B cell (primary cell): ENCODE measurements around the gene FOXD1. TPM values are rescaled to one million over a fixed set of nuclear protein-coding genes. Genes with fewer than 3 reads are reported as not detected.

Source experiments
- ATAC-seq: fragments of 200-7000 bp; cut with Tn5 transposase; one replicate; pipeline ENCODE4 v1.10.0; 2021; ENCODE audit warnings: low read depth, mild to moderate bottlenecking, moderate number of reproducible peaks, moderate library complexity
- CTCF ChIA-PET: fragments of 350-600 bp; sonication (Branson Sonifier 250); formaldehyde crosslinking; loops from one replicate; lab custom pipeline; 2021; ENCODE audit warnings: antibody characterized with exemption, inconsistent platforms; lab: Charles Lee
- POLR2A ChIA-PET: fragments of 350-600 bp; sonication (Branson Sonifier 250); formaldehyde crosslinking; loops from one replicate; lab custom pipeline; 2021; ENCODE audit warnings: antibody characterized with exemption; lab: Charles Lee
- DNase-seq: peaks from one replicate; pipeline ENCODE4 v3.0.0; 2013
- H2AFZ ChIP-seq: 2 replicates; pipeline ENCODE4 v1.6.1; 2012; ENCODE audit warnings: mild to moderate bottlenecking, low read depth, low read length; ENCODE audit not compliant: insufficient read depth, poor library complexity, severe bottlenecking
- H3K27ac ChIP-seq, 2 donors: 1 replicate in 1 of 2; 2 replicates in 1 of 2; pipeline ENCODE4 v1.5.1; 2012 to 2013; ENCODE audit warnings: low read length in 2 of 2, mild to moderate bottlenecking in 2 of 2, moderate library complexity in 1 of 2
- H3K27me3 ChIP-seq, 4 experiments: fragments of 200-600 bp in 1 of 4; sonication (generic) in 1 of 4; replicated peaks in 1 of 4; 1 replicate in 2 of 4; 2 replicates in 2 of 4; pipeline versions ENCODE4 v1.6.1 to v1.7.0; 2013 to 2016; ENCODE audit warnings: low read length in 3 of 4, mild to moderate bottlenecking in 2 of 4, mixed read lengths in 1 of 4, moderate library complexity in 1 of 4; ENCODE audit not compliant: insufficient read depth in 4 of 4, control insufficient read depth in 3 of 4; ENCODE audit errors: control extremely low read depth in 1 of 4
- H3K36me3 ChIP-seq, 2 experiments: replicated peaks in 1 of 2; 1 replicate in 1 of 2; 2 replicates in 1 of 2; pipeline versions ENCODE4 v1.6.1 to v1.7.1; 2013; ENCODE audit warnings: low read length in 1 of 2; ENCODE audit not compliant: insufficient read depth in 2 of 2, control insufficient read depth in 1 of 2; ENCODE audit errors: control extremely low read depth in 1 of 2, extremely low read depth in 1 of 2
- H3K4me1 ChIP-seq, 2 donors: fragments of 200-600 bp in 1 of 2; sonication (generic) in 1 of 2; 1 replicate in 1 of 2; 2 replicates in 1 of 2; pipeline versions ENCODE4 v1.5.1 to v1.6.1; 2013 to 2017; ENCODE audit warnings: low read length in 2 of 2; ENCODE audit not compliant: control insufficient read depth in 2 of 2, insufficient read depth in 2 of 2
- H3K4me2 ChIP-seq: replicated peaks from 2 replicates; pipeline ENCODE3; 2012; ENCODE audit warnings: mild to moderate bottlenecking, low read depth, low read length; ENCODE audit not compliant: poor library complexity, severe bottlenecking
- H3K4me3 ChIP-seq, 5 experiments: fragments of 200-600 bp in 1 of 5; sonication (generic) in 1 of 5; 1 replicate in 3 of 5; 2 replicates in 2 of 5; pipeline versions ENCODE4 v1.5.1 to v1.7.0; 2011 to 2016; ENCODE audit warnings: low read length in 4 of 5, mild to moderate bottlenecking in 4 of 5, low read depth in 2 of 5, control low read depth in 1 of 5, moderate library complexity in 1 of 5; ENCODE audit not compliant: insufficient read depth in 1 of 5; ENCODE audit errors: control extremely low read depth in 1 of 5, extremely low read depth in 1 of 5
- H3K79me2 ChIP-seq: fragments of 200-600 bp; sonication (generic); one replicate; pipeline ENCODE4 v1.6.0; 2016; ENCODE audit warnings: low read length; ENCODE audit not compliant: control insufficient read depth, insufficient read depth
- H3K9ac ChIP-seq: fragments of 200-600 bp; sonication (generic); 2 replicates; pipeline ENCODE4 v1.6.1; 2017; ENCODE audit warnings: mild to moderate bottlenecking, low read length, moderate library complexity
- H3K9me3 ChIP-seq, 3 donors: one replicate each; pipeline versions ENCODE4 v1.6.1 to v1.7.1; 2013; ENCODE audit warnings: low read length in 2 of 3; ENCODE audit not compliant: control insufficient read depth in 2 of 3, insufficient read depth in 1 of 3; ENCODE audit errors: control extremely low read depth in 1 of 3
- H4K20me1 ChIP-seq: 2 replicates; pipeline ENCODE4 v1.6.0; 2012; ENCODE audit warnings: mild to moderate bottlenecking, low read length; ENCODE audit not compliant: insufficient read depth, control insufficient read depth, poor library complexity, severe bottlenecking
- H3K27ac Mint-ChIP-seq: one replicate; pipeline ENCODE4 v1.8.0; 2021; ENCODE audit warnings: mixed read lengths
- H3K27me3 Mint-ChIP-seq: one replicate; pipeline ENCODE4 v1.8.0; 2021; ENCODE audit warnings: mixed read lengths
- H3K4me1 Mint-ChIP-seq: one replicate; pipeline ENCODE4 v1.8.0; 2021; ENCODE audit warnings: mixed read lengths
- H3K4me3 Mint-ChIP-seq: one replicate; pipeline ENCODE4 v1.8.0; 2021; ENCODE audit warnings: mixed read lengths
- H3K9me3 Mint-ChIP-seq: one replicate; pipeline ENCODE4 v1.8.0; 2022; ENCODE audit warnings: mixed read lengths; ENCODE audit not compliant: insufficient read depth
- CTCF ChIP-seq: fragments of 200-600 bp; IDR thresholded peaks from one replicate; pipeline ENCODE4 v1.8.0; 2022; ENCODE audit warnings: antibody characterized with exemption, mild to moderate bottlenecking
- EZH2 ChIP-seq: IDR thresholded peaks from 2 replicates; pipeline ENCODE4 v1.6.1; 2012; ENCODE audit warnings: borderline replicate concordance, low read depth, mild to moderate bottlenecking, moderate library complexity, low read length; ENCODE audit not compliant: insufficient read depth, poor library complexity, severe bottlenecking
- WGBS: methylation state at CpG from one replicate; pipeline ENCODE4 v1.1.5; 2013; ENCODE audit warnings: missing lambda C conversion rate; ENCODE audit not compliant: insufficient coverage; 5-methylcytosine and 5-hydroxymethylcytosine counted together
- intact Hi-C: fragments of 100-400 bp; cut with micrococcal nuclease; formaldehyde crosslinking; loops from one replicate; pipeline ENCODE4 v1.10.0; 2022
- polyA plus RNA-seq: library from polyadenylated mRNA; depleted of rRNA; stranded (reverse); fragments of >200 nt; gene quantifications from 2 replicates; pipeline ENCODE4 v1.2.3, GENCODE V29; 2012
- total RNA-seq, 2 donors: library from RNA; stranded (reverse); fragments of 120-200 nt in 1 of 2; gene quantifications; 1 replicate in 1 of 2; 2 replicates in 1 of 2; pipeline versions ENCODE4 v1.2.3 to v1.2.4, GENCODE V29; 2013 to 2022

Gene FOXD1
- total and polyA plus RNA-seq, 2 donors (not counting 1 experiment from before 2014, with no cell fraction given) = 0.34 to 0.49 TPM

GRCh38 chr5:73464016-73464745 lies 15.6 kb upstream of the FOXD1 start:
- POLR2A ChIA-PET = no interaction called here
- no peak for ATAC-seq
- peaks cover 32% of the 10 kb centered on the region for H3K27me3 Mint-ChIP-seq

More at GRCh38 chr5:73464016-73464745, 15.6 kb upstream of the FOXD1 start:
- Histone ChIP-seq H3K27ac (no peak overlapping the region), H3K9me3 (no peaks in the 10 kb centered on the region), H3K9ac (no peak overlapping the region), H3K4me2 (no peak overlapping the region), H2AFZ (no peak overlapping the region), H3K4me3 (no peak overlapping the region), H3K27me3 (peaks cover 0 to 4% (median 1%) of the 10 kb centered on the region in 4 experiments), H3K79me2 (no peaks in the 10 kb centered on the region), H3K4me1 (no peaks in the 10 kb centered on the region), H3K36me3 (no peaks in the 10 kb centered on the region), H4K20me1 (no peaks in the 10 kb centered on the region)
- 77% methylated on average over 5 of the region's 7 CpGs for WGBS
- CTCF ChIA-PET = interaction anchor here (1.6 kb wide), 1 partner anchor 9 kb away, joined by 4 read pairs; no protein-coding TSS in a partner anchor
- Mint-ChIP-seq H3K27ac (no peak overlapping the region), H3K4me1 (no peaks in the 10 kb centered on the region), H3K4me3 (no peak overlapping the region), H3K9me3 (peaks cover 2% of the 10 kb centered on the region)
- no peak for TF ChIP-seq CTCF
- no peak for TF ChIP-seq EZH2
- DNase-seq = no peak
- intact Hi-C loops = no loop called here
